Common myeloid progenitor, CD34-positive (primary cell): ENCODE results near the gene LGALS7.
A peak's percentile ranks its signal among the peaks of the same experiment; 100 is the strongest.

ENCODE experiments used
- CTCF ChIA-PET: fragments of 350-600 bp; sonication (Branson Sonifier 250); formaldehyde crosslinking; loops from one replicate; lab custom pipeline; 2021; ENCODE audit warnings: antibody characterized with exemption; lab: Charles Lee
- POLR2A ChIA-PET: fragments of 350-600 bp; sonication (Branson Sonifier 250); formaldehyde crosslinking; loops from one replicate; lab custom pipeline; 2021; ENCODE audit warnings: antibody characterized with exemption; lab: Charles Lee
- DNase-seq, 3 donors: peaks; one replicate each; pipeline versions ENCODE4 v3.0.0 to v3.0.0-alpha.2; 2013
- H3K27ac ChIP-seq, 2 experiments: 1 replicate in 1 of 2; 2 replicates in 1 of 2; pipeline ENCODE4 v1.7.0; 2013; ENCODE audit warnings: inconsistent platforms in 2 of 2, low read length in 2 of 2, mild to moderate bottlenecking in 2 of 2, low read depth in 1 of 2, moderate library complexity in 1 of 2; ENCODE audit not compliant: severe bottlenecking in 2 of 2, insufficient read depth in 1 of 2, poor library complexity in 1 of 2
- H3K27me3 ChIP-seq, 5 experiments: replicated peaks in 2 of 5; 1 replicate in 3 of 5; 2 replicates in 2 of 5; pipeline versions ENCODE4 v1.6.1 to v1.7.0; 2013; ENCODE audit warnings: low read length in 4 of 5, mild to moderate bottlenecking in 2 of 5, moderate library complexity in 2 of 5, inconsistent platforms in 1 of 5; ENCODE audit not compliant: insufficient read depth in 5 of 5, control insufficient read depth in 4 of 5
- H3K36me3 ChIP-seq, 4 experiments: 1 replicate in 2 of 4; 2 replicates in 2 of 4; pipeline versions ENCODE4 v1.6.1 to v1.7.0; 2013; ENCODE audit warnings: low read length in 3 of 4, control low read depth in 1 of 4, mild to moderate bottlenecking in 1 of 4; ENCODE audit not compliant: control insufficient read depth in 4 of 4, insufficient read depth in 4 of 4
- H3K4me1 ChIP-seq, 4 experiments: 1 replicate in 3 of 4; 2 replicates in 1 of 4; pipeline versions ENCODE4 v1.6.1 to v1.7.1; 2013; ENCODE audit warnings: low read length in 3 of 4, mild to moderate bottlenecking in 3 of 4, control low read depth in 1 of 4, inconsistent platforms in 1 of 4, moderate library complexity in 1 of 4; ENCODE audit not compliant: control insufficient read depth in 4 of 4, insufficient read depth in 4 of 4; ENCODE audit errors: control extremely low read depth in 1 of 4
- H3K4me3 ChIP-seq, 7 experiments: 1 replicate in 4 of 7; 2 replicates in 3 of 7; pipeline versions ENCODE4 v1.5.1 to v1.7.0; 2013; ENCODE audit warnings: mild to moderate bottlenecking in 7 of 7, low read length in 6 of 7, moderate library complexity in 6 of 7, inconsistent platforms in 2 of 7, low read depth in 2 of 7, control low read depth in 1 of 7; ENCODE audit not compliant: insufficient read depth in 4 of 7, control insufficient read depth in 1 of 7; ENCODE audit errors: extremely low read depth in 1 of 7
- H3K9me3 ChIP-seq, 5 experiments: 1 replicate in 4 of 5; 2 replicates in 1 of 5; pipeline versions ENCODE4 v1.6.1 to v1.7.1; 2013; ENCODE audit warnings: low read length in 4 of 5, mild to moderate bottlenecking in 2 of 5, inconsistent platforms in 1 of 5, low read depth in 1 of 5, moderate library complexity in 1 of 5; ENCODE audit not compliant: control insufficient read depth in 4 of 5, insufficient read depth in 2 of 5; ENCODE audit errors: control extremely low read depth in 1 of 5
- WGBS: methylation state at CpG from one replicate; pipeline ENCODE4 v1.1.5; 2013; ENCODE audit not compliant: insufficient coverage; 5-methylcytosine and 5-hydroxymethylcytosine counted together

The LGALS7 gene

GRCh38 chr19:38727868-38728660, 45.3 kb downstream of the LGALS7 start:
- 90% methylated on average over 25 of the region's 33 CpGs for WGBS
- DNase-seq, result peak in 1 of 3 donors; percentile 45
- Histone ChIP-seq H3K4me1 (peaks cover 0 to 4% (median under 1%) of the 10 kb centered on the region in 4 experiments), H3K4me3 (no peak overlapping the region), H3K9me3 (no peaks in the 10 kb centered on the region), H3K36me3 (peaks cover 0 to 84% (median 66%) of the 10 kb centered on the region in 4 experiments), H3K27me3 (no peaks in the 10 kb centered on the region), H3K27ac (peak overlapping the region in 1 of 2 experiments; percentile 14)
- POLR2A ChIA-PET, result interaction anchor here (0.6 to 0.7 kb wide), 2 partner anchors 229 to 1106 kb away, joined by 3 to 4 read pairs; partner anchors contain the start of gene DYRK1B
- CTCF ChIA-PET, result interaction anchor here (0.6 to 1.8 kb wide), 4 partner anchors 9 to 91 kb away, joined by 3 to 6 read pairs (median 4); no protein-coding TSS in a partner anchor

GRCh38 chr19:38727306-38727867, 45.9 kb downstream of the LGALS7 start:
- POLR2A ChIA-PET, result interaction anchor here (0.6 to 0.7 kb wide), 2 partner anchors 230 to 1107 kb away, joined by 3 to 4 read pairs; partner anchors contain the start of gene DYRK1B
- WGBS, result 98% methylated on average over 11 of the region's 17 CpGs
- no peak for DNase-seq
- Histone ChIP-seq H3K36me3 (peaks cover 0 to 87% (median 71%) of the 10 kb centered on the region in 4 experiments), H3K4me1 (peaks cover 0 to 2% (median 0%) of the 10 kb centered on the region in 4 experiments), H3K9me3 (no peaks in the 10 kb centered on the region), H3K4me3 (no peak overlapping the region), H3K27me3 (no peaks in the 10 kb centered on the region), H3K27ac (no peak overlapping the region)
- CTCF ChIA-PET, result interaction anchor here (1.2 to 1.3 kb wide), 2 partner anchors 90 to 206 kb away, joined by 4 read pairs; no protein-coding TSS in a partner anchor

- CTCF ChIA-PET, result interaction anchor here (0.9 to 1.3 kb wide), 2 partner anchors 16 to 207 kb away, joined by 3 to 4 read pairs; no protein-coding TSS in a partner anchor
- Histone ChIP-seq H3K27ac (no peak overlapping the region), H3K4me1 (peaks cover 0 to 2% (median 0%) of the 10 kb centered on the region in 4 experiments), H3K4me3 (no peak overlapping the region), H3K27me3 (no peaks in the 10 kb centered on the region), H3K36me3 (peaks cover 0 to 92% (median 74%) of the 10 kb centered on the region in 4 experiments), H3K9me3 (no peaks in the 10 kb centered on the region)
- POLR2A ChIA-PET, result no interaction called here
- no peak for DNase-seq
- 96% methylated on average over 30 of the region's 30 CpGs for WGBS
Measured at GRCh38 chr19:38726761-38727301, 46.5 kb downstream of the LGALS7 start.

- H3K4me3 ChIP-seq, result no peak overlapping the region
- DNase-seq, result no peak
- no peak overlapping the region for H3K27ac ChIP-seq
- peaks cover 0 to 92% (median 74%) of the 10 kb centered on the region in 4 experiments for H3K36me3 ChIP-seq
- 91% methylated on average over 6 of the region's 6 CpGs for WGBS
- CTCF ChIA-PET, result interaction anchor here (0.9 to 1.3 kb wide), 2 partner anchors 16 to 207 kb away, joined by 3 to 4 read pairs; no protein-coding TSS in a partner anchor
- H3K27me3 ChIP-seq, result no peaks in the 10 kb centered on the region
- no peaks in the 10 kb centered on the region for H3K9me3 ChIP-seq
- peaks cover 0 to 2% (median 0%) of the 10 kb centered on the region in 4 experiments for H3K4me1 ChIP-seq
- POLR2A ChIA-PET, result no interaction called here
Measured at GRCh38 chr19:38726284-38726673, 47.0 kb downstream of the LGALS7 start.

GRCh38 chr19:38725469-38726283, 47.6 kb downstream of the LGALS7 start:
- POLR2A ChIA-PET, result interaction anchor here (0.5 kb wide), 1 partner anchor 149 kb away, joined by 3 read pairs; no protein-coding TSS in a partner anchor
- no peak for DNase-seq
- H3K4me1 ChIP-seq, result peaks cover 0 to 2% (median 0%) of the 10 kb centered on the region in 4 experiments

More at GRCh38 chr19:38725469-38726283, 47.6 kb downstream of the LGALS7 start:
- no peak overlapping the region for H3K4me3 ChIP-seq
- CTCF ChIA-PET, result interaction anchor here (1.3 kb wide), 1 partner anchor 208 kb away, joined by 4 read pairs; no protein-coding TSS in a partner anchor
- H3K9me3 ChIP-seq, result no peaks in the 10 kb centered on the region
- H3K27ac ChIP-seq, result no peak overlapping the region
- no peaks in the 10 kb centered on the region for H3K27me3 ChIP-seq
- WGBS, result 94% methylated on average over 14 of the region's 21 CpGs
- peaks cover 0 to 92% (median 74%) of the 10 kb centered on the region in 4 experiments for H3K36me3 ChIP-seq
